Activated gamma-delta T cell treated with anti-CD3 and anti-CD28 coated beads, Interleukin-2, amount 50 U/mL, for 16 hours (primary cell): ENCODE results near the gene BTN1A1.
"Not testable (repeated sequence)": the region's sequence is repeated elsewhere in the genome, so short reads cannot be mapped to it uniquely, and the experiment has no call there.

ENCODE experiments used
- DNase-seq: peaks from one replicate; pipeline ENCODE4 v3.0.0-alpha.2; 2020; ENCODE audit warnings: low read depth

Gene BTN1A1

GRCh38 chr6:26476896-26477295, 23.2 kb upstream of the BTN1A1 start:
- no peak for DNase-seq

GRCh38 chr6:26477426-26477825, 22.7 kb upstream of the BTN1A1 start:
- no peak for DNase-seq

GRCh38 chr6:26478100-26478984, 21.8 kb upstream of the BTN1A1 start:
- no peak for DNase-seq

- DNase-seq = no peak
These were observed 21.2 kb upstream of the BTN1A1 start for GRCh38 chr6:26478985-26479278.

- no peak for DNase-seq
These were observed 17.8 kb upstream of the BTN1A1 start for GRCh38 chr6:26482338-26482737.

- no peak for DNase-seq
These were observed 16.4 kb upstream of the BTN1A1 start for GRCh38 chr6:26483727-26484126.

- no peak for DNase-seq
These were observed 15.9 kb upstream of the BTN1A1 start for GRCh38 chr6:26484161-26484560.

- DNase-seq = no peak
These were observed 14.9 kb upstream of the BTN1A1 start for GRCh38 chr6:26485112-26485780.

- DNase-seq = no peak
These were observed 13.7 kb upstream of the BTN1A1 start for GRCh38 chr6:26486358-26486757.

GRCh38 chr6:26487466-26487865, 12.6 kb upstream of the BTN1A1 start:
- DNase-seq = no peak

GRCh38 chr6:26489996-26490964, 9.8 kb upstream of the BTN1A1 start:
- DNase-seq = no peak

GRCh38 chr6:26491604-26492003, 8.5 kb upstream of the BTN1A1 start:
- DNase-seq = no peak

- DNase-seq = no peak
These were observed 6.8 kb upstream of the BTN1A1 start for GRCh38 chr6:26493258-26493657.

- DNase-seq = no peak
These were observed 6.0 kb upstream of the BTN1A1 start for GRCh38 chr6:26494117-26494516.

GRCh38 chr6:26495281-26495680, 4.8 kb upstream of the BTN1A1 start:
- no peak for DNase-seq

- no peak for DNase-seq
These were observed 2.5 kb upstream of the BTN1A1 start for GRCh38 chr6:26497610-26498009.

- peak; percentile 8 for DNase-seq
These were observed 1.4 kb downstream of the BTN1A1 start for GRCh38 chr6:26501482-26501986.

GRCh38 chr6:26502165-26502564, 2.1 kb downstream of the BTN1A1 start:
- DNase-seq = no peak

- DNase-seq = no peak
These were observed 2.5 kb downstream of the BTN1A1 start for GRCh38 chr6:26502626-26503025.

- DNase-seq = no peak
These were observed 7.6 kb downstream of the BTN1A1 start for GRCh38 chr6:26507658-26508057.

GRCh38 chr6:26511033-26511432, 10.9 kb downstream of the BTN1A1 start:
- not testable (repeated sequence) for DNase-seq

- DNase-seq = no peak
These were observed 14.9 kb downstream of the BTN1A1 start for GRCh38 chr6:26514984-26515383.
